Kidney (tissue), 14 donors: ENCODE results near the gene CAMK4. TPM values are rescaled to one million over a fixed set of nuclear protein-coding genes. Genes with fewer than 3 reads are reported as not detected.

ENCODE experiments used
- DNase-seq, 5 donors: peaks; one replicate each; pipeline ENCODE4 v3.0.0-alpha.2; 2013 to 2020
- FAIRE-seq: peaks from 2 replicates; lab custom pipeline; 2012; peaks lifted over from hg19 to GRCh38; lab: Jason Lieb, UNC
- H3K27ac ChIP-seq, 2 donors: one replicate each; pipeline ENCODE4 v1.7.0; 2013; ENCODE audit warnings: low read depth in 2 of 2, low read length in 2 of 2, inconsistent platforms in 1 of 2
- H3K27me3 ChIP-seq: one replicate; pipeline ENCODE4 v1.7.1; 2013; ENCODE audit warnings: low read length, inconsistent platforms; ENCODE audit not compliant: control insufficient read depth, insufficient read depth
- H3K36me3 ChIP-seq, 3 donors: one replicate each; pipeline versions ENCODE4 v1.7.0 to v1.7.1; 2013; ENCODE audit warnings: low read length in 3 of 3, control low read depth in 1 of 3, inconsistent platforms in 1 of 3; ENCODE audit not compliant: insufficient read depth in 3 of 3, control insufficient read depth in 2 of 3
- H3K4me1 ChIP-seq, 3 donors: one replicate each; pipeline versions ENCODE4 v1.7.0 to v1.7.1; 2013; ENCODE audit warnings: low read length in 3 of 3, inconsistent platforms in 1 of 3, low read depth in 1 of 3; ENCODE audit not compliant: control insufficient read depth in 2 of 3, insufficient read depth in 2 of 3
- H3K4me3 ChIP-seq, 3 donors: one replicate each; pipeline versions ENCODE4 v1.7.0 to v1.8.1; 2013; ENCODE audit warnings: low read length in 3 of 3, control low read depth in 1 of 3, inconsistent platforms in 1 of 3
- H3K9ac ChIP-seq, 3 donors: one replicate each; pipeline versions ENCODE4 v1.7.0 to v1.7.1; 2013; ENCODE audit warnings: low read length in 3 of 3, control low read depth in 1 of 3, inconsistent platforms in 1 of 3
- H3K9me3 ChIP-seq, 3 donors: one replicate each; pipeline versions ENCODE4 v1.7.0 to v1.7.1; 2013; ENCODE audit warnings: low read length in 3 of 3, control low read depth in 1 of 3, inconsistent platforms in 1 of 3; ENCODE audit not compliant: control insufficient read depth in 2 of 3, insufficient read depth in 1 of 3
- intact Hi-C: fragments of 100-400 bp; cut with DNase I; formaldehyde crosslinking; loops from one replicate; pipeline ENCODE4 v1.11.1; 2022
- polyA plus RNA-seq: library from polyadenylated mRNA; stranded (reverse); fragments of 350-450 nt; fragmentation: Illumina TruSeq; extraction: RNeasy Lipid Tissue Mini Kit (QIAGEN cat#74804); gene quantifications from one replicate; pipeline ENCODE4 v1.2.3, GENCODE V29; 2014; ENCODE audit warnings: low read depth, low replicate concordance; ENCODE audit not compliant: insufficient read depth
- total RNA-seq: library from RNA; stranded (reverse); fragmentation: NEBNext Ultra II Directional; extraction: Animal tissue kit (Norgen Biotek cat#: 25700); gene quantifications from one replicate; pipeline ENCODE4 v1.2.1, GENCODE V29; 2021
- TF ChIP-seq, protein P1 (sequence below): IDR thresholded peaks from 3 replicates; pipeline ENCODE4 v1.5.1; 2012; ENCODE audit warnings: mild to moderate bottlenecking, moderate library complexity, borderline replicate concordance; ENCODE audit not compliant: insufficient read depth; ENCODE audit errors: extremely low read depth
- donor health status: control.
- donor health status: control.
- donor health status: control.
- donor health status: control.
- donor health status: control.
- donor health status: DM: yes; HTN: yes; CAD: no.
- donor health status: Normal renal cell carcinoma (clear cell type).

Gene CAMK4
- total and polyA plus RNA-seq, 2 donors from 2014 or later, result 0.37 to 4.7 TPM

DNA sequence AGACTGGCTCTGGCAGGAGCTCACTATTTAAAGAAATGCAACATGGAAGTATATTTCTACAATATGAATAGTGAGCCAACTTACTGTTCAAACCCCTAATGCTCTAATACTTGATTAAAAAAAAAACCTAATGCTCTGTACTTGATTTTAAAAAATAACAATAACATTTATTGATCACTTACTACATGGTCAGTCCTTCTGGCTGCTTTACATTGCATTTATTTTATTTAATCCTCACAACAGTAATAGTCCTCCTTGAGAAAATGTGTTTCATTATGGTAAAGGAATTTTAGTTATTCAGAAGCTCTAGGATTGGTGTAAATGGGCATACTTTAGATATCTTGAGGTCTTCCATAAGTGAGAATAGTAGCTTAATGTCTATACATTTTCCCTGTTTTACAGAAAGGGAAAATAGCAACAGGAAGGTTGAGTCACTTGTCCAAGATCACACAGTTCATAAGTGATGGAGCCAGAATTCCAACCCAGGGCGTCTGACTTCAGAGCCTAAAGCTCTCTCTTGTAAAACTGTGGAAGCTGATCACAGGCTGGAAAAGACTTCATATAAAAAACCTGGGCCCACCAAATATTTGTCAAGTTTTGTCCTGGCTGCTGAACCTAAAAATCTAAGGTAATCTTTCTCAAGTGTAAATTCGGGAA lies 287.1 kb downstream of the CAMK4 start:
- H3K27ac ChIP-seq, result peak overlapping the region in 1 of 2 donors; percentile 71
- no peaks in the 10 kb centered on the region for H3K4me1 ChIP-seq
- intact Hi-C loops, result no loop called here
- no peak for FAIRE-seq
- no peaks in the 10 kb centered on the region for H3K36me3 ChIP-seq
- H3K9me3 ChIP-seq, result no peaks in the 10 kb centered on the region
- TF ChIP-seq, protein P1, sequence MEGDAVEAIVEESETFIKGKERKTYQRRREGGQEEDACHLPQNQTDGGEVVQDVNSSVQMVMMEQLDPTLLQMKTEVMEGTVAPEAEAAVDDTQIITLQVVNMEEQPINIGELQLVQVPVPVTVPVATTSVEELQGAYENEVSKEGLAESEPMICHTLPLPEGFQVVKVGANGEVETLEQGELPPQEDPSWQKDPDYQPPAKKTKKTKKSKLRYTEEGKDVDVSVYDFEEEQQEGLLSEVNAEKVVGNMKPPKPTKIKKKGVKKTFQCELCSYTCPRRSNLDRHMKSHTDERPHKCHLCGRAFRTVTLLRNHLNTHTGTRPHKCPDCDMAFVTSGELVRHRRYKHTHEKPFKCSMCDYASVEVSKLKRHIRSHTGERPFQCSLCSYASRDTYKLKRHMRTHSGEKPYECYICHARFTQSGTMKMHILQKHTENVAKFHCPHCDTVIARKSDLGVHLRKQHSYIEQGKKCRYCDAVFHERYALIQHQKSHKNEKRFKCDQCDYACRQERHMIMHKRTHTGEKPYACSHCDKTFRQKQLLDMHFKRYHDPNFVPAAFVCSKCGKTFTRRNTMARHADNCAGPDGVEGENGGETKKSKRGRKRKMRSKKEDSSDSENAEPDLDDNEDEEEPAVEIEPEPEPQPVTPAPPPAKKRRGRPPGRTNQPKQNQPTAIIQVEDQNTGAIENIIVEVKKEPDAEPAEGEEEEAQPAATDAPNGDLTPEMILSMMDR, result no peak
- no peaks in the 10 kb centered on the region for H3K27me3 ChIP-seq
- DNase-seq, result peak in 1 of 5 donors; percentile 9
- H3K9ac ChIP-seq, result peak overlapping the region; percentile 83 to 90 (median 89)
- peak overlapping the region; percentile 69 to 91 (median 72) for H3K4me3 ChIP-seq

DNA sequence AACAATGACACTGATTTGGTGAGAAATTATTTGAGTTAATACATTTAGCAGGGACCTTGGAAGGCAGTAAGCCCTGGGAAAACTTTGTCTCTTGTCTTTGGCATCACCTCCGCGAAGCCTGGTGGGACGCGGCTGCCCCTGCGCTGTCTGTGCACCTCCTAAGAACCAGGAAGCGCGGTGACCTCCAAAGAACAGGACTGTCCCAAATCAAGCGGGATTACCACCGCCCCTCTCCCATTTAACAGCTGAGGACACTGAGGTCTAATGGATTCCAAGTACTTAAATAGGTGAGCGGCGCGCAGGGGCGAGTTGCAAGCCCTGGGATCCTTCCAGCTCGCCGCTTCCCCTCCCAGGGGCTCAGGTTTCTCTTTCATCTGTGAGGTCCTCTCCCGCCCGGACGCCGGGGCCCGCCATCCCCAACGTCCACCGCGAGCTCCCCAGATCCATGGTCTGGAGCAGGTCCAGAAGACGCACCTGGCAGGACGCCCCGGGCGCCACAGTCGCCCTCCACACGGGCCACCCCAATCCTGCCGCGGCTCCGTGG lies 287.7 kb downstream of the CAMK4 start:
- peak overlapping the region; percentile 69 to 91 (median 72) for H3K4me3 ChIP-seq
- H3K27ac ChIP-seq, result peak overlapping the region; percentile 71 to 85
- intact Hi-C loops, result no loop called here
- FAIRE-seq (no peak), DNase-seq (peak in 1 of 5 donors; percentile 79)
- H3K27me3 ChIP-seq, result no peaks in the 10 kb centered on the region
- H3K9me3 ChIP-seq, result no peaks in the 10 kb centered on the region
- peak overlapping the region; percentile 83 to 90 (median 89) for H3K9ac ChIP-seq
- no peaks in the 10 kb centered on the region for H3K4me1 ChIP-seq
- H3K36me3 ChIP-seq, result no peaks in the 10 kb centered on the region
- TF ChIP-seq, protein P1, result no peak

DNA sequence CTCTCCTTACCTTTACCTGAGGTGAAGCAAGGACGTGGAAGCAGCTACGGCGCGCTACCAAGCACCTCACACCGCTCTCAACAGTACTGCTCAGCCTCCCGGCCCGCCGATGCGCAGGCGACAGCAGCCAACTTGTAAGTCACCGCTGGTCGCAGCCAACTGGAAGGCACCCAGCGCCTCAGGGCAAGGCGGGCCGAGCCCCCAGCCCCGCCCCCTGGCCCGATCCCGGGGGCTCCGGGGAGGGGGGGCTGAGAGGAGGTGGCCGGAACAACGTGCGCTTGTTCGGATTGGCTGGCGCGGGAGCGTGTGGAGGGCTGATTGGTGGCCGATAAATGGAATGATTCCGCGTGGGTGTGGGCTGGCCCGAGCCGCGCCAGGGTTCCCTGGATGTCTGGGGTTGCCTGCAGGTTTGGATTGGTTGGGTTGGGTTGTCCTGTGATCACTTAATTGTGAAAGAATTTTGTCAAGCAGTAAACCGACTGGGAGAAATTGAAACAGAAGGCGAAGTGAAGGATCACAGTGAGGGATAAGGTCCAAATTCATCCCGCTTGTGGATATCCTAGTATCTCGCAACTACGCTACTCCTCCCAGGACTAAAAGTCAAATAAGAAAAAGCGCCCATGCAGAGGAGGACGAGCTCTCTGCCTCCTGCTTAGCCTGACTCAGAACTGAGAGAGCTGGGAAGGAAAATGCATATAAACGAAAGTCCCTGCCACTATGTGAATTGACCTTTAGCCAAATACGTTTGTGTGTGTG lies 288.4 kb downstream of the CAMK4 start, which contains the start of gene STARD4:
TSS of gene STARD4 (minus strand) at position 161 of the 756 bp plus-strand sequence. CDS start 5,102 bp downstream, outside the sequence.
- FAIRE-seq, result peak; percentile 89
- Histone ChIP-seq H3K27me3 (no peaks in the 10 kb centered on the region), H3K9ac (peak within 1 kb of the TSS; percentile 83 to 90 (median 89)), H3K27ac (peak within 1 kb of the TSS; percentile 71 to 85), H3K9me3 (no peaks in the 10 kb centered on the region), H3K4me3 (peak within 1 kb of the TSS; percentile 69 to 93 (median 91)), H3K4me1 (no peaks in the 10 kb centered on the region), H3K36me3 (no peaks in the 10 kb centered on the region)
- intact Hi-C loops, result no loop called here
- TF ChIP-seq, protein P1, result no peak
- DNase-seq, result peak; percentile 97 to 98 (median 97)
